PFSK-1 (cell line): ENCODE measurements around the gene FZD1.

Experiments
- POLR2AphosphoS5 ChIP-seq: IDR thresholded peaks from 2 replicates; pipeline ENCODE4 v1.6.1; 2012; ENCODE audit warnings: low read depth, mild to moderate bottlenecking, control low read depth, low read length, moderate library complexity
- REST ChIP-seq, 2 experiments: IDR thresholded peaks; 2 replicates each; pipeline versions ENCODE4 v1.6.1 to v1.8.0; 2011 to 2012; ENCODE audit warnings: low read depth in 2 of 2, low read length in 2 of 2, control low read depth in 1 of 2, inconsistent platforms in 1 of 2, mild to moderate bottlenecking in 1 of 2, moderate library complexity in 1 of 2; ENCODE audit not compliant: insufficient read depth in 1 of 2
- TAF1 ChIP-seq: IDR thresholded peaks from 2 replicates; pipeline ENCODE4 v1.6.1; 2012; ENCODE audit warnings: low read length, control low read depth, borderline replicate concordance; ENCODE audit not compliant: insufficient read depth

DNA sequence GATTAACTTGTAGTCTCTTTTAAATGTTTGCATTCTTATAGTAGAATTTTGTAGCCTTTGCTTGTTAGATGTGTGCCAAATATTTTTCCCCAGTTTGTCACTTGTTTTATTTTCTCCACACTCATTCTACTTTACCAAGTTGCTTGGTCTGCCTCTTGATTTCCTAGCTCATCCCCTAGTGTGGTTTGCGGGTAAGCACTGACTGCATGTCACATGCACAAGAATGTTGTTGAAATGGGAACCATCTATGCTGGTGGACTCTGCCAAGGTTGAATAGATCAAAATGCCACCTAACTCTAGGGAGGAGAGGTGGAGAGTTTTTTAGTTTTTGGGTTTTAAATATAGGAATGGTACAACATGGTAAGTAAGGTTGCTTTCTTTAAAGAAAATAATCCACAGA is 47.6 kb downstream of the FZD1 start:
- TF ChIP-seq POLR2AphosphoS5 (no peak), TAF1 (no peak), REST (IDR thresholded peaks at IDR 0.05; ENCODE audit: insufficient read depth in 1 of 2, low read depth in 2 of 2, low read length in 2 of 2) (no peak)
